Calu3 (cell line): Measurements from ENCODE around the gene PCDH12. TPM values are rescaled to one million over a fixed set of nuclear protein-coding genes. Genes with fewer than 3 reads are reported as not detected.
A peak's percentile ranks its signal among the peaks of the same experiment; 100 is the strongest.

Experiments
- BruUV-seq: library from RNA; stranded (reverse); fragments of 400-500 nt; replicated peaks from 2 replicates; lab custom pipeline; 2021; lab: Mats Ljungman, UMichigan
- CTCF ChIA-PET: fragments of 300-600 bp; sonication (Branson Sonifier 250); formaldehyde crosslinking; loops from one replicate; lab custom pipeline; 2022; ENCODE audit warnings: antibody characterized with exemption; lab: Charles Lee
- DNase-seq: peaks from one replicate; pipeline ENCODE4 v3.0.0; 2022
- H3K27ac Mint-ChIP-seq: one replicate; pipeline ENCODE4 v1.8.0; 2022; ENCODE audit warnings: mixed read lengths; ENCODE audit not compliant: unreplicated experiment
- H3K27me3 Mint-ChIP-seq: one replicate; pipeline ENCODE4 v1.8.0; 2022; ENCODE audit warnings: mixed read lengths; ENCODE audit not compliant: unreplicated experiment
- H3K36me3 Mint-ChIP-seq: one replicate; pipeline ENCODE4 v1.8.0; 2022; ENCODE audit warnings: mild to moderate bottlenecking, moderate library complexity, mixed read lengths; ENCODE audit not compliant: insufficient read depth, unreplicated experiment
- H3K4me1 Mint-ChIP-seq: one replicate; pipeline ENCODE4 v1.8.0; 2022; ENCODE audit warnings: mild to moderate bottlenecking, low read depth, mixed read lengths; ENCODE audit not compliant: unreplicated experiment
- H3K4me3 Mint-ChIP-seq: one replicate; pipeline ENCODE4 v1.8.0; 2022; ENCODE audit warnings: mild to moderate bottlenecking, low read depth, moderate library complexity, mixed read lengths; ENCODE audit not compliant: unreplicated experiment
- H3K9me3 Mint-ChIP-seq: one replicate; pipeline ENCODE4 v1.8.0; 2022; ENCODE audit warnings: low read depth, mixed read lengths; ENCODE audit not compliant: unreplicated experiment
- CTCF ChIP-seq: fragments of 200-600 bp; IDR thresholded peaks from one replicate; pipeline ENCODE4 v1.8.0; 2022; ENCODE audit warnings: antibody characterized with exemption; ENCODE audit not compliant: unreplicated experiment
- intact Hi-C: fragments of 100-400 bp; cut with micrococcal nuclease; formaldehyde crosslinking; loops from one replicate; pipeline ENCODE4 v1.10.0; 2022; ENCODE audit not compliant: unreplicated experiment
- total RNA-seq: library from RNA; stranded (reverse); gene quantifications from 2 replicates; pipeline ENCODE4 v1.2.3, GENCODE V29; 2022

The PCDH12 gene
- total RNA-seq, 1 experiment from 2014 or later: not detected

GRCh38 chr5:141994511-141995136, 36.6 kb upstream of the PCDH12 start:
- TF ChIP-seq CTCF: no peak
- Mint-ChIP-seq H3K9me3 (no peaks in the 10 kb centered on the region), H3K27me3 (no peaks in the 10 kb centered on the region), H3K36me3 (peaks cover 8% of the 10 kb centered on the region), H3K4me3 (no peak overlapping the region), H3K4me1 (no peaks in the 10 kb centered on the region), H3K27ac (no peak overlapping the region)
- no TSS peak for BruUV-seq
- CTCF ChIA-PET: interaction anchor here (0.5 to 1.2 kb wide), 3 partner anchors 19 to 151 kb away, joined by 3 to 4 read pairs (median 4); no protein-coding TSS in a partner anchor
- DNase-seq: no peak
- intact Hi-C loops: no loop called here

- H3K36me3 Mint-ChIP-seq: peaks cover 3% of the 10 kb centered on the region
- CTCF ChIA-PET: interaction anchor here (0.9 to 1.1 kb wide), 2 partner anchors 151 to 155 kb away, joined by 3 read pairs; no protein-coding TSS in a partner anchor
- peak; percentile 72 for TF ChIP-seq CTCF
- intact Hi-C loops: loop anchor here (1.0 kb wide), 1 partner anchor 152 kb away; no protein-coding TSS in a partner anchor
- no peak overlapping the region for H3K27ac Mint-ChIP-seq
- H3K27me3 Mint-ChIP-seq: no peaks in the 10 kb centered on the region
- H3K4me3 Mint-ChIP-seq: no peak overlapping the region
- no TSS peak for BruUV-seq
- H3K9me3 Mint-ChIP-seq: no peaks in the 10 kb centered on the region
- no peaks in the 10 kb centered on the region for H3K4me1 Mint-ChIP-seq
- DNase-seq: peak; percentile 79
Observed at GRCh38 chr5:141992349-141992963, 34.5 kb upstream of the PCDH12 start.

GRCh38 chr5:141989720-141990119, 31.7 kb upstream of the PCDH12 start:
- no peak for DNase-seq
- Mint-ChIP-seq H3K4me3 (no peak overlapping the region), H3K27ac (no peak overlapping the region), H3K9me3 (no peaks in the 10 kb centered on the region), H3K36me3 (peaks cover 2% of the 10 kb centered on the region), H3K27me3 (no peaks in the 10 kb centered on the region), H3K4me1 (no peaks in the 10 kb centered on the region)
- no peak for TF ChIP-seq CTCF
- intact Hi-C loops: no loop called here
- CTCF ChIA-PET: interaction anchor here (0.6 to 1.8 kb wide), 4 partner anchors 11 to 1980 kb away, joined by 4 to 12 read pairs (median 4); no protein-coding TSS in a partner anchor
- no TSS peak for BruUV-seq

- no peaks in the 10 kb centered on the region for H3K27me3 Mint-ChIP-seq
- DNase-seq: no peak
- H3K27ac Mint-ChIP-seq: no peak overlapping the region
- no peaks in the 10 kb centered on the region for H3K4me1 Mint-ChIP-seq
- TF ChIP-seq CTCF: no peak
- H3K9me3 Mint-ChIP-seq: no peaks in the 10 kb centered on the region
- no TSS peak for BruUV-seq
- intact Hi-C loops: no loop called here
- H3K4me3 Mint-ChIP-seq: no peak overlapping the region
- CTCF ChIA-PET: no interaction called here
- peaks cover 11% of the 10 kb centered on the region for H3K36me3 Mint-ChIP-seq
Observed at GRCh38 chr5:141986072-141986471, 28.1 kb upstream of the PCDH12 start.
